Mesothelial cell of epicardium (in vitro differentiated cells): ENCODE data around the gene FOXP1. TPM values are rescaled to one million over a fixed set of nuclear protein-coding genes. Genes with fewer than 3 reads are reported as not detected.

Experiments used
- DNase-seq, 2 experiments: peaks; one replicate each; pipeline ENCODE4 v3.0.0; 2021; ENCODE audit warnings: low spot score in 2 of 2; ENCODE audit not compliant: unreplicated experiment in 2 of 2
- H3K27ac Mint-ChIP-seq: 2 replicates; pipeline ENCODE4 v1.8.0; 2021; ENCODE audit warnings: mixed read lengths
- H3K27me3 Mint-ChIP-seq: 2 replicates; pipeline ENCODE4 v1.8.0; 2021; ENCODE audit warnings: low read depth, mixed read lengths
- H3K36me3 Mint-ChIP-seq: 2 replicates; pipeline ENCODE4 v1.8.0; 2021; ENCODE audit warnings: mixed read lengths
- H3K4me1 Mint-ChIP-seq: 2 replicates; pipeline ENCODE4 v1.8.0; 2021; ENCODE audit warnings: mixed read lengths
- H3K4me3 Mint-ChIP-seq: 2 replicates; pipeline ENCODE4 v1.8.0; 2021; ENCODE audit warnings: mild to moderate bottlenecking, moderate library complexity, mixed read lengths
- H3K9me3 Mint-ChIP-seq: 2 replicates; pipeline ENCODE4 v1.8.0; 2021; ENCODE audit warnings: mixed read lengths
- total RNA-seq: library from RNA; stranded (reverse); gene quantifications from 3 replicates; pipeline ENCODE4 v1.2.1, GENCODE V29; 2021
- TF ChIP-seq, protein P1 (sequence below): fragments of 200-600 bp; sonication (generic); IDR thresholded peaks from one replicate; pipeline ENCODE4 v1.5.0; 2021; ENCODE audit warnings: antibody characterized with exemption; ENCODE audit not compliant: unreplicated experiment

FOXP1 gene
- total RNA-seq, 1 donor from 2014 or later, result 187 TPM

DNA sequence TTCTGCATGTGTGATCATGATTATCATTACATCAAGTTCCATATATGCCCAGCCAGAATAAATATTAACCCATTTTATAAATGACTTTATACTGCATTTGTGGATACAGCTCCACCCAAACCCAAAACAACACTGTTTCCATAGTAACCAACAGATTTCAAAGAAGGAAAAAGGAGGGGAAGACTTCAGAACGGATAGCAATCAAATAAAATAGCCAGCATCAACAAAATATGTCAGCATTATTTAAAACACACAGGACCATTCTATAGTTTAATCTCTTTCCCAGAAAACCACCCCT, 114.4 kb downstream of the FOXP1 start:
- Mint-ChIP-seq H3K4me1 (no peaks in the 10 kb centered on the region), H3K27ac (no peak overlapping the region), H3K9me3 (peaks cover 18% of the 10 kb centered on the region), H3K4me3 (no peak overlapping the region), H3K36me3 (peaks cover 25% of the 10 kb centered on the region), H3K27me3 (no peaks in the 10 kb centered on the region)
- TF ChIP-seq, protein P1, sequence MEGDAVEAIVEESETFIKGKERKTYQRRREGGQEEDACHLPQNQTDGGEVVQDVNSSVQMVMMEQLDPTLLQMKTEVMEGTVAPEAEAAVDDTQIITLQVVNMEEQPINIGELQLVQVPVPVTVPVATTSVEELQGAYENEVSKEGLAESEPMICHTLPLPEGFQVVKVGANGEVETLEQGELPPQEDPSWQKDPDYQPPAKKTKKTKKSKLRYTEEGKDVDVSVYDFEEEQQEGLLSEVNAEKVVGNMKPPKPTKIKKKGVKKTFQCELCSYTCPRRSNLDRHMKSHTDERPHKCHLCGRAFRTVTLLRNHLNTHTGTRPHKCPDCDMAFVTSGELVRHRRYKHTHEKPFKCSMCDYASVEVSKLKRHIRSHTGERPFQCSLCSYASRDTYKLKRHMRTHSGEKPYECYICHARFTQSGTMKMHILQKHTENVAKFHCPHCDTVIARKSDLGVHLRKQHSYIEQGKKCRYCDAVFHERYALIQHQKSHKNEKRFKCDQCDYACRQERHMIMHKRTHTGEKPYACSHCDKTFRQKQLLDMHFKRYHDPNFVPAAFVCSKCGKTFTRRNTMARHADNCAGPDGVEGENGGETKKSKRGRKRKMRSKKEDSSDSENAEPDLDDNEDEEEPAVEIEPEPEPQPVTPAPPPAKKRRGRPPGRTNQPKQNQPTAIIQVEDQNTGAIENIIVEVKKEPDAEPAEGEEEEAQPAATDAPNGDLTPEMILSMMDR, result no peak
- no peak for DNase-seq

DNA sequence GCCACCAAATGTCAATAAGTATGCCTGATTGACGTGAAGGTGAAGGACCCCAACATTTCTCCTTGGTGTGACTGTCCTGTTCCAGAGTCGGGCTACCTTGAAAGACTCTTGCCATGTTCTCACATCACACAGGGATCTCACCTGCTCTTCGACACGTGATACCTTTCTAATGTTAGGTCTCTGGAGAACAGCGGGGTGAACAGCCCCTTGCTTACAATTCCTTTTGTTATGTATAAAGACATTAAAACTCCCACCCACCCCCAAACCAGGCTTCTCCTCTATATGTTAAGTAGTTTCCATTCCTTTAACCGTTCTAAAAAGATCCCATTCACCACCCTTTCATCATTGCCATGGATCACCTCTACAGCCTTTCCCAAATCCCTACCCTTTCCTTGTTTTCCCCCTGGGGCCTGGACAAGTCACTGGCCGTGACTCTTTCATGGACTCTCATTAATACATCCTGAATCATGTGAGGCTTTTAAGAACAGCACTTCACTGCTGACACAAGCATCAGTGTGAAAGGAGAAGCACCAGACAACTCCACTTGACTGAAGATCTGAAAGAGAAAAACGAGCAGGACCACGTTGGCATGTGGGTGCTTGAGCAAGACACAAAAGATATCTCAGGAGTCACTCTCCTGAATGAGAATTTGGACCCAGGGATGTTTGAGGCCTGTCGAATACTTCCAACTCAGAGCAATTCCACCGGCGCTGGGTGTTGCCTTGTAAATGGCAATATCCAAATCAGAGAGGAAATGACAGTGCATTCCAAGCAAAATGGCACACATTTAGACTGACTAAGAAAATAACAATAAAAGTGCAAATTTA, 115.0 kb downstream of the FOXP1 start:
- TF ChIP-seq, protein P1, result no peak
- DNase-seq, result no peak
- Mint-ChIP-seq H3K27ac (no peak overlapping the region), H3K4me3 (no peak overlapping the region), H3K36me3 (peaks cover 19% of the 10 kb centered on the region), H3K4me1 (no peaks in the 10 kb centered on the region), H3K27me3 (no peaks in the 10 kb centered on the region), H3K9me3 (peaks cover 12% of the 10 kb centered on the region)

DNA sequence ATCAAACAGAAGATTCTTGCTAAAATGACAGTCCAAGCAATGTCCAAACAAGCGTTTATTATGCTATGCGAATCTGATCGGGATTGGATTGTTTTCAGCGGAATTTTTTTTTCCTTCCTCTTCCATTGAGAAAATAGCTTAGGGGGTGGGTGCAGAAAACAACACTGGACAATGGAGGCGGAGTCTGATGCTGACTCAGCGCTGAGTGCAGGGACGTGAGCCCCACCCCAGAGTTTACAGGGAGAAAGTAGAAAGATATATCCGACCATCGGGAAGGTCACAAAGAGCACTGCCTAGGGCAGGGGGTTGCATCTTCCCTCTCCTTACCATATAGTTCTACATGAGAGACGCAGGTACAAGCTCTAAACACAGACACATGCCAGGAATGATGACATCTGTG, 117.0 kb downstream of the FOXP1 start:
- TF ChIP-seq, protein P1, result no peak
- peaks cover 6% of the 10 kb centered on the region for H3K36me3 Mint-ChIP-seq
- H3K4me1 Mint-ChIP-seq, result peaks cover 14% of the 10 kb centered on the region
- no peak overlapping the region for H3K27ac Mint-ChIP-seq
- no peak overlapping the region for H3K4me3 Mint-ChIP-seq
- no peak for DNase-seq
- no peaks in the 10 kb centered on the region for H3K27me3 Mint-ChIP-seq
- no peaks in the 10 kb centered on the region for H3K9me3 Mint-ChIP-seq

DNA sequence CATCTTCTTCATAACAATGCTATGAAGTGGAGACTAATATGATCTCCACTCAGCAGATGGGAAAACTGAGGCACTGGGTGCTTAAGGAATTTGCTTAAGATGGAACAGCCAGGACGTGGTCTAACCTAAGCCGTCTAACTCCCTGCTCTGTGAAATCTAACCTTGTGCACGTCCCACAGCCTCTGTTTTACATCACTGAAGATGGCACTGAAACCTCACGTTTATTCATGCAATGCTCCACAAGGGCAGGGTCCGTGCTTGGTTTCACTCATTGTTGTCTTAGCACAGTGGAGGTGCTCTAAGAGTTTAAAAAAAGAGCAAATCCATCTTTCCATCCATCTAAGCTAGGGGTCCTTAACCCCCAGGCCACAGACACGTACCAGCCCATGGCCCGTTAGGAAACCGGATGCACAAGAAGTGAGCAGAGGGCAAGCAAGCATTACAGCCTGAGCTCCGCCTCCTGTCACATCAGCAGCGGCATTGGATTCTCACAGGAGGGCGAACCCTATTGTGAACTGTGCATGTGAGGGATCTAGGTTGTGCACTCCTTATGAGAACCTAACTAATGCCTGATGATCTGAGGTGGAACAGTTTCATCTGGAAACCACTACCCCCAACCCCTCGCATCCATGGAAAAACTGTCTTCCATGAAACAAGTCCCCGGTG, 118.0 kb downstream of the FOXP1 start:
- Mint-ChIP-seq H3K36me3 (peaks cover 6% of the 10 kb centered on the region), H3K4me3 (no peak overlapping the region), H3K27me3 (no peaks in the 10 kb centered on the region), H3K4me1 (peaks cover 20% of the 10 kb centered on the region), H3K27ac (no peak overlapping the region), H3K9me3 (no peaks in the 10 kb centered on the region)
- TF ChIP-seq, protein P1, result no peak
- DNase-seq, result no peak

DNA sequence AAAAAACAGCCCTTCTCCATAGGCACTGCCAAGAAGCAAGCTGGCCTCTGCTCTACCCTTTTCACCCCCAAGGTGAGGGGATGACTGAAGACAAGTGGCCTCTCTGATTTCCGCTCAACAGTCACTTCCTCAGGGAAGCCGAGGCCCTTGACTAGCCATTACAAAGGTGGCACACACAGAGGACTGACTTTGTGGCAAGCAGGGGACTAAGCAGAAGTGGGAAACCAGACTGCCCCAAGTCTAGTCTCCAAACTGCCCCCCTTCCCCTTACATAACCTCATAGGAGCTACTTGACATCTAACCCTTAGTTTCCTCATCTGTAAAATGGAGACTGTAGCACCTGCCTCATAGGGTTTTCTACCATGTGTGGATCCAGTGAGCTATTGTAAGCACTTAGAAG, 118.9 kb downstream of the FOXP1 start:
- peaks cover 20% of the 10 kb centered on the region for H3K4me1 Mint-ChIP-seq
- H3K36me3 Mint-ChIP-seq, result peaks cover 6% of the 10 kb centered on the region
- no peaks in the 10 kb centered on the region for H3K9me3 Mint-ChIP-seq
- H3K4me3 Mint-ChIP-seq, result no peak overlapping the region
- TF ChIP-seq, protein P1, result no peak
- no peak overlapping the region for H3K27ac Mint-ChIP-seq
- no peaks in the 10 kb centered on the region for H3K27me3 Mint-ChIP-seq
- no peak for DNase-seq
